Liver (tissue), 9 donors: ENCODE measurements around the gene SEMA6D. TPM values are rescaled to one million over a fixed set of nuclear protein-coding genes. Genes with fewer than 3 reads are reported as not detected.

Source experiments
- DNase-seq: peaks from one replicate; pipeline ENCODE4 v3.0.0-alpha.2; 2017; ENCODE audit warnings: low spot score
- H3K27ac ChIP-seq, 2 donors: one replicate each; pipeline ENCODE4 v1.7.0; 2013; ENCODE audit warnings: inconsistent platforms in 2 of 2, low read length in 2 of 2, control low read depth in 1 of 2, low read depth in 1 of 2, mild to moderate bottlenecking in 1 of 2
- H3K27me3 ChIP-seq, 4 donors: one replicate each; pipeline versions ENCODE4 v1.6.1 to v1.7.0; 2013; ENCODE audit warnings: low read length in 3 of 4, inconsistent platforms in 1 of 4, mild to moderate bottlenecking in 1 of 4, moderate library complexity in 1 of 4; ENCODE audit not compliant: control insufficient read depth in 4 of 4, insufficient read depth in 4 of 4
- H3K36me3 ChIP-seq, 4 donors: one replicate each; pipeline versions ENCODE4 v1.6.1 to v1.7.0; 2013; ENCODE audit warnings: low read length in 3 of 4, mild to moderate bottlenecking in 3 of 4, low read depth in 1 of 4, moderate library complexity in 1 of 4; ENCODE audit not compliant: control insufficient read depth in 4 of 4, insufficient read depth in 3 of 4
- H3K4me1 ChIP-seq, 4 donors: one replicate each; pipeline versions ENCODE4 v1.6.1 to v1.7.0; 2013; ENCODE audit warnings: low read length in 3 of 4, mild to moderate bottlenecking in 3 of 4, moderate library complexity in 1 of 4; ENCODE audit not compliant: control insufficient read depth in 4 of 4, insufficient read depth in 4 of 4
- H3K4me3 ChIP-seq, 3 donors: one replicate each; pipeline versions ENCODE4 v1.6.1 to v1.7.0; 2013; ENCODE audit warnings: low read length in 3 of 3, control low read depth in 1 of 3, low read depth in 1 of 3, mild to moderate bottlenecking in 1 of 3
- H3K9ac ChIP-seq, 2 donors: one replicate each; pipeline ENCODE4 v1.7.0; 2013; ENCODE audit warnings: low read length in 2 of 2, mild to moderate bottlenecking in 2 of 2, moderate library complexity in 2 of 2, control low read depth in 1 of 2, low read depth in 1 of 2
- H3K9me3 ChIP-seq, 4 donors: one replicate each; pipeline versions ENCODE4 v1.6.1 to v1.7.0; 2013; ENCODE audit warnings: low read length in 3 of 4; ENCODE audit not compliant: control insufficient read depth in 4 of 4
- ATF3 ChIP-seq: IDR thresholded peaks from 2 replicates; pipeline ENCODE4 v1.6.1; 2016; ENCODE audit warnings: antibody characterized with exemption
- CTCF ChIP-seq: fragments of 150-350 bp; IDR thresholded peaks from 2 replicates; pipeline ENCODE4 v1.5.1; 2017; ENCODE audit warnings: improper control_type of control experiment, low read depth, low read length; ENCODE audit not compliant: missing input control
- EGR1 ChIP-seq, 2 donors: IDR thresholded peaks; 2 replicates each; pipeline ENCODE4 v1.6.1; 2016 to 2018; ENCODE audit warnings: antibody characterized with exemption in 2 of 2, low read depth in 2 of 2
- FOXA1 ChIP-seq: IDR thresholded peaks from 2 replicates; pipeline ENCODE4 v1.6.1; 2016; ENCODE audit warnings: antibody characterized with exemption
- GABPA ChIP-seq, 2 donors: IDR thresholded peaks in 1 of 2; conservative IDR thresholded peaks in 1 of 2; 2 replicates each; pipeline ENCODE4 v1.6.1; 2016; ENCODE audit warnings: antibody characterized with exemption in 2 of 2, mild to moderate bottlenecking in 1 of 2, moderate library complexity in 1 of 2
- HNF4G ChIP-seq: IDR thresholded peaks from 2 replicates; pipeline ENCODE4 v1.6.1; 2016; ENCODE audit warnings: antibody characterized with exemption
- JUND ChIP-seq, 2 donors: IDR thresholded peaks; 2 replicates each; pipeline ENCODE4 v1.6.1; 2016; ENCODE audit warnings: antibody characterized with exemption in 2 of 2
- MAX ChIP-seq: IDR thresholded peaks from 2 replicates; pipeline ENCODE4 v1.6.1; 2016; ENCODE audit warnings: antibody characterized with exemption
- NR2F2 ChIP-seq: IDR thresholded peaks from 2 replicates; pipeline ENCODE4 v1.6.1; 2016; ENCODE audit warnings: antibody characterized with exemption
- RAD21 ChIP-seq, 2 donors: IDR thresholded peaks; 2 replicates each; pipeline ENCODE4 v1.6.1; 2016; ENCODE audit warnings: antibody characterized with exemption in 2 of 2, mild to moderate bottlenecking in 2 of 2
- RXRA ChIP-seq, 2 donors: IDR thresholded peaks; 2 replicates each; pipeline ENCODE4 v1.6.1; 2017 to 2018; ENCODE audit warnings: antibody characterized with exemption in 2 of 2, mild to moderate bottlenecking in 1 of 2
- SP1 ChIP-seq: IDR thresholded peaks from 2 replicates; pipeline ENCODE4 v1.6.1; 2018; ENCODE audit warnings: antibody characterized with exemption, mild to moderate bottlenecking
- TAF1 ChIP-seq: conservative IDR thresholded peaks from 2 replicates; pipeline ENCODE4 v1.6.1; 2016; ENCODE audit warnings: antibody characterized with exemption, mild to moderate bottlenecking
- YY1 ChIP-seq: IDR thresholded peaks from 2 replicates; pipeline ENCODE4 v1.6.1; 2016; ENCODE audit warnings: antibody characterized with exemption, mild to moderate bottlenecking
- ZBTB33 ChIP-seq: IDR thresholded peaks from 2 replicates; pipeline ENCODE4 v1.6.1; 2016; ENCODE audit warnings: antibody characterized with exemption
- WGBS: extraction: QIAGEN DNeasy Blood & Tissue Kit; methylation state at CpG from one replicate; pipeline ENCODE4 v1.1.7; 2013; 5-methylcytosine and 5-hydroxymethylcytosine counted together
- polyA plus RNA-seq, 2 donors: library from polyadenylated mRNA; stranded (reverse) in 1 of 2; unstranded in 1 of 2; fragments of 200-250 nt in 1 of 2; fragments of >200 nt in 1 of 2; fragmentation: Nextera tagmentation in 1 of 2; extraction: Ambion mirVana in 1 of 2; gene quantifications; one replicate each; pipeline versions ENCODE4 v1.2.1 to v1.2.3, GENCODE V29; 2013 to 2015
- total RNA-seq, 2 donors: library from RNA; depleted of rRNA; stranded (reverse); fragments of >200 nt; gene quantifications; one replicate each; pipeline ENCODE4 v1.2.3, GENCODE V29; 2014
- donor health status: healthy.
- donor health status: healthy.
- donor health status: healthy.
- donor health status: healthy.
- donor health status: healthy.

The SEMA6D gene
- total and polyA plus RNA-seq, 4 donors, result 1.0 to 4.5 (median 3.1) TPM

- no peak for TF ChIP-seq NR2F2
- TF ChIP-seq FOXA1, result no peak
- no peak for TF ChIP-seq ATF3
- TF ChIP-seq TAF1, result no peak
- TF ChIP-seq SP1, result no peak
- no peak for TF ChIP-seq RAD21 (IDR thresholded peaks at IDR 0.05)
- TF ChIP-seq GABPA (IDR thresholded peaks at IDR 0.05 in 1 of 2, conservative IDR thresholded peaks at IDR 0.05 in 1 of 2), result no peak
- TF ChIP-seq RXRA (IDR thresholded peaks at IDR 0.05), result no peak
- no peak for TF ChIP-seq JUND (IDR thresholded peaks at IDR 0.05)
- TF ChIP-seq HNF4G, result no peak
- no peak for TF ChIP-seq ZBTB33
- TF ChIP-seq CTCF, result no peak
- Histone ChIP-seq H3K4me1 (no peaks in the 10 kb centered on the region), H3K36me3 (no peaks in the 10 kb centered on the region), H3K27me3 (no peaks in the 10 kb centered on the region), H3K4me3 (no peak overlapping the region), H3K9ac (no peak overlapping the region), H3K9me3 (no peaks in the 10 kb centered on the region), H3K27ac (no peak overlapping the region)
- no peak for DNase-seq
- WGBS, result 72% methylated on average over 6 of the region's 6 CpGs
Observed at GRCh38 chr15:47804733-47805132, 87.4 kb downstream of the SEMA6D start.

GRCh38 chr15:47806008-47806407 is 88.7 kb downstream of the SEMA6D start:
- WGBS, result 65% methylated on average over 2 of the region's 2 CpGs
- TF ChIP-seq EGR1 (IDR thresholded peaks at IDR 0.05; ENCODE audit: low read depth in 2 of 2) (no peak), NR2F2 (no peak), FOXA1 (no peak), GABPA (IDR thresholded peaks at IDR 0.05 in 1 of 2, conservative IDR thresholded peaks at IDR 0.05 in 1 of 2) (no peak), MAX (no peak), YY1 (no peak), HNF4G (no peak), ZBTB33 (no peak), RAD21 (IDR thresholded peaks at IDR 0.05) (no peak), TAF1 (no peak)
- Histone ChIP-seq H3K36me3 (no peaks in the 10 kb centered on the region), H3K4me3 (no peak overlapping the region), H3K9ac (no peak overlapping the region), H3K27me3 (no peaks in the 10 kb centered on the region), H3K9me3 (no peaks in the 10 kb centered on the region), H3K27ac (no peak overlapping the region), H3K4me1 (no peaks in the 10 kb centered on the region)
- DNase-seq, result no peak
